22Rv1 (cell line): ENCODE measurements around the gene KIF26A.

ENCODE experiments used
- ZFX ChIP-seq: fragments of 450-650 bp; IDR thresholded peaks from 2 replicates; pipeline ENCODE4 v1.6.1; 2017; ENCODE audit warnings: antibody characterized with exemption, borderline replicate concordance
- TF ChIP-seq, protein P1 (sequence below): fragments of 450-650 bp; IDR thresholded peaks from 2 replicates; pipeline ENCODE4 v1.5.1; 2017; ENCODE audit warnings: mild to moderate bottlenecking

- TF ChIP-seq, protein P1, sequence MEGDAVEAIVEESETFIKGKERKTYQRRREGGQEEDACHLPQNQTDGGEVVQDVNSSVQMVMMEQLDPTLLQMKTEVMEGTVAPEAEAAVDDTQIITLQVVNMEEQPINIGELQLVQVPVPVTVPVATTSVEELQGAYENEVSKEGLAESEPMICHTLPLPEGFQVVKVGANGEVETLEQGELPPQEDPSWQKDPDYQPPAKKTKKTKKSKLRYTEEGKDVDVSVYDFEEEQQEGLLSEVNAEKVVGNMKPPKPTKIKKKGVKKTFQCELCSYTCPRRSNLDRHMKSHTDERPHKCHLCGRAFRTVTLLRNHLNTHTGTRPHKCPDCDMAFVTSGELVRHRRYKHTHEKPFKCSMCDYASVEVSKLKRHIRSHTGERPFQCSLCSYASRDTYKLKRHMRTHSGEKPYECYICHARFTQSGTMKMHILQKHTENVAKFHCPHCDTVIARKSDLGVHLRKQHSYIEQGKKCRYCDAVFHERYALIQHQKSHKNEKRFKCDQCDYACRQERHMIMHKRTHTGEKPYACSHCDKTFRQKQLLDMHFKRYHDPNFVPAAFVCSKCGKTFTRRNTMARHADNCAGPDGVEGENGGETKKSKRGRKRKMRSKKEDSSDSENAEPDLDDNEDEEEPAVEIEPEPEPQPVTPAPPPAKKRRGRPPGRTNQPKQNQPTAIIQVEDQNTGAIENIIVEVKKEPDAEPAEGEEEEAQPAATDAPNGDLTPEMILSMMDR: no peak
- no peak for TF ChIP-seq ZFX
These were observed 34.8 kb upstream of the KIF26A start for GRCh38 chr14:104103446-104104075.
